ENCODE measurements around the gene CTRL.

The CTRL gene

GRCh38 chr16:67967958-67968399 is 36.3 kb upstream of the CTRL start:
- peak; percentile 61 for DNase-seq (ENCODE audit: low read depth)
- H3K4me3 ChIP-seq (ENCODE audit: low read depth, low read length) = peak overlapping the region; percentile 64
- TF ChIP-seq, protein P1, sequence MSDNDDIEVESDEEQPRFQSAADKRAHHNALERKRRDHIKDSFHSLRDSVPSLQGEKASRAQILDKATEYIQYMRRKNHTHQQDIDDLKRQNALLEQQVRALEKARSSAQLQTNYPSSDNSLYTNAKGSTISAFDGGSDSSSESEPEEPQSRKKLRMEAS (IDR thresholded peaks at IDR 0.05; ENCODE audit: low read depth, low read length) = no peak
- TF ChIP-seq MYC (IDR thresholded peaks at IDR 0.05; ENCODE audit: low read depth, low read length) = no peak
- no peak for TF ChIP-seq POLR2A (IDR thresholded peaks at IDR 0.05; ENCODE audit: extremely low read depth, insufficient read length)
- no peak for TF ChIP-seq CTCF (IDR thresholded peaks at IDR 0.05; ENCODE audit: low read depth, low read length)

GRCh38 chr16:67967183-67967957 is 35.7 kb upstream of the CTRL start:
- peak overlapping the region; percentile 64 for H3K4me3 ChIP-seq (ENCODE audit: low read depth, low read length)
- TF ChIP-seq CTCF (IDR thresholded peaks at IDR 0.05; ENCODE audit: low read depth, low read length) (no peak), POLR2A (IDR thresholded peaks at IDR 0.05; ENCODE audit: extremely low read depth, insufficient read length) (no peak), MYC (IDR thresholded peaks at IDR 0.05; ENCODE audit: low read depth, low read length) (no peak)
- TF ChIP-seq, protein P1 (IDR thresholded peaks at IDR 0.05; ENCODE audit: low read depth, low read length) = no peak
- DNase-seq (ENCODE audit: low read depth) = no peak

DNA sequence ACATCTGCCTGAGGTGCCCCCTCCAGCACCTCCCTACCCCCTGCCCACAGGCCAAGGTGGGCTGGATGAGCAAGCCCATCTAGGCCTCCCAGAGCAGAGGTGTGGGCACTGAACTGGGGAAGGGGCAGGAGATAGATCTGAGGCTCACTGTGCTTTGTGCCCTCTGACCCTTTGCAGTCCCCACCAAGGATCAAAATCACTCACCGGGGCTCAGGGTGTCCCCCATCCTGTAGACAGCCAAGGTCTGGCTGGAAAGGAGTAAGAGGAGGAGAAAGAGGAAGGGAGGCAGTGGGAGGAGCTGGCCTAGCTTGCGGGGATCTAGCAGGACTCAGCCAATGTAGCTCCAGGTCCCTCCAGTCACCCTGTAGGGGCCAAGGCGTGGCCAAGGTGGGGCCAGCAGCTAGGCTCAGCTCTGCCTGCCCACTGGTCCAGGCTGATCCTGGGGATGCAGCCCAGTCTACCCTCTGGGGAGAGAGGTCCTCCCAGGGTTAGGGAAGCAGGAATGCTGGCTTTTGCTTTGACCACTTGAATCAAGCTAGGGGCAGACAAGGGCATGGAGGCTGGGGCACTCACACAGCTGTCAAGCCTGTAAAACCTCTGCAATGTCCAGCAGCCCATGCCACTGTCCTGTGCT is 35.0 kb upstream of the CTRL start:
- DNase-seq (ENCODE audit: low read depth) = peak; percentile 59
- no peak overlapping the region for H3K4me3 ChIP-seq (ENCODE audit: low read depth, low read length)

GRCh38 chr16:67965668-67966548 is 34.2 kb upstream of the CTRL start:
- no peak overlapping the region for H3K4me3 ChIP-seq (ENCODE audit: low read depth, low read length)

More for the DNA sequence above, 35.0 kb upstream of the CTRL start:
- TF ChIP-seq, protein P1 (IDR thresholded peaks at IDR 0.05; ENCODE audit: low read depth, low read length) = no peak
- TF ChIP-seq MYC (IDR thresholded peaks at IDR 0.05; ENCODE audit: low read depth, low read length) = no peak
- no peak for TF ChIP-seq CTCF (IDR thresholded peaks at IDR 0.05; ENCODE audit: low read depth, low read length)
- no peak for TF ChIP-seq POLR2A (IDR thresholded peaks at IDR 0.05; ENCODE audit: extremely low read depth, insufficient read length)

More at GRCh38 chr16:67965668-67966548, 34.2 kb upstream of the CTRL start:
- no peak for DNase-seq (ENCODE audit: low read depth)
- no peak for TF ChIP-seq CTCF (IDR thresholded peaks at IDR 0.05; ENCODE audit: low read depth, low read length)

Measured in NB4 (cell line).